ENCODE measurements around the gene MGRN1.

Gene MGRN1

DNA sequence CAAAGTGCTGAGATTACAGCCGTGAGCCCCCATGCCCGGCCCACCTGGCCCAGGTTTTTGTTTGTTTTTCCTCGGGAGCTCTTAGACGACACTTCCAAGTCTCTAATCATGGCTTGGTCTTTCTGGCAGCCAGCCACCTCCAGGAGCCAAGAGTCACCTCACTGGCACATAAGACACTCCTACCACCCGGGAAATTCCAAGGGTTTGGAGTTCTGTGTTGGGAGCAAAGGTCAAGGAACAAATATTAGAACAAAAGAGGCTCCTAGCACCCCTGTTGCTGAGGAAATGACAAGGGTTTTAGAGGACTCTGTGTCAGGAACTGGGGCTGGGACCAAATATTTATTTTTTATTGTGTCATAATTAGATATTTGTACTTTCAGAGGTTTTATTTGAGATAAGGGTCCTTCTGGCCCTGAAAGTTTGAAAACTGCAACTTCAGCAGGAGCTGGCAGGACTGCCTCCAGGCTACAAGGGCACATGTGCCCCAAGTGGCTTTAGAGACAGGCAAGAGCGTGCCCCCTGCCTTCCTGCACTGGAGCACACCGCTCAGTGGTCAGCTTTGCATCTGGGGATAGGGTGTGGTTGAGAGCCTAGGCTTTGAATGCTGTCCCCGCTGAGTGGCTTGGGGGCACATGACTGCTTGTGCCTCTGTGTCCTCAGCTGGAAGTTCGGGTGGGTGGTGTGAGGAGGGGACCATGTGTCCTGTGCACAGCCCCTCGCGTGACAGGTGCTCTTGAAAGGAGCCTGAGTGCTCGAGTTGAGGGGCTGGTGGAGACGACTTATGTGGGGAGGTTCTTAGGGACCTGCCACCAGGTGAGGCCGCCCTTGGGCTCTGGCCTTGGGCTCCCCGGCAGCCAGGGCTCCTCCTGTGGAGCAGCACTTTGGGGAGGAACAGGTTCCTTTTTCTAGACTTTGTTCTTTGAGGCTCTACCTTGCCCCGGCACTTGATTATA, 29.7 kb downstream of the MGRN1 start:
- DNase-seq (ENCODE audit: low read depth in 2 of 2) = no peak

- no peak for DNase-seq (ENCODE audit: low read depth in 2 of 2)
These were observed 30.5 kb downstream of the MGRN1 start for GRCh38 chr16:4654964-4655590.

- DNase-seq (ENCODE audit: low read depth in 2 of 2) = no peak
These were observed 31.2 kb downstream of the MGRN1 start for GRCh38 chr16:4655801-4656200.

GRCh38 chr16:4656221-4656620, 31.6 kb downstream of the MGRN1 start:
- DNase-seq (ENCODE audit: low read depth in 2 of 2) = no peak

- no peak for DNase-seq (ENCODE audit: low read depth in 2 of 2)
These were observed 32.4 kb downstream of the MGRN1 start for GRCh38 chr16:4656695-4657686.

DNA sequence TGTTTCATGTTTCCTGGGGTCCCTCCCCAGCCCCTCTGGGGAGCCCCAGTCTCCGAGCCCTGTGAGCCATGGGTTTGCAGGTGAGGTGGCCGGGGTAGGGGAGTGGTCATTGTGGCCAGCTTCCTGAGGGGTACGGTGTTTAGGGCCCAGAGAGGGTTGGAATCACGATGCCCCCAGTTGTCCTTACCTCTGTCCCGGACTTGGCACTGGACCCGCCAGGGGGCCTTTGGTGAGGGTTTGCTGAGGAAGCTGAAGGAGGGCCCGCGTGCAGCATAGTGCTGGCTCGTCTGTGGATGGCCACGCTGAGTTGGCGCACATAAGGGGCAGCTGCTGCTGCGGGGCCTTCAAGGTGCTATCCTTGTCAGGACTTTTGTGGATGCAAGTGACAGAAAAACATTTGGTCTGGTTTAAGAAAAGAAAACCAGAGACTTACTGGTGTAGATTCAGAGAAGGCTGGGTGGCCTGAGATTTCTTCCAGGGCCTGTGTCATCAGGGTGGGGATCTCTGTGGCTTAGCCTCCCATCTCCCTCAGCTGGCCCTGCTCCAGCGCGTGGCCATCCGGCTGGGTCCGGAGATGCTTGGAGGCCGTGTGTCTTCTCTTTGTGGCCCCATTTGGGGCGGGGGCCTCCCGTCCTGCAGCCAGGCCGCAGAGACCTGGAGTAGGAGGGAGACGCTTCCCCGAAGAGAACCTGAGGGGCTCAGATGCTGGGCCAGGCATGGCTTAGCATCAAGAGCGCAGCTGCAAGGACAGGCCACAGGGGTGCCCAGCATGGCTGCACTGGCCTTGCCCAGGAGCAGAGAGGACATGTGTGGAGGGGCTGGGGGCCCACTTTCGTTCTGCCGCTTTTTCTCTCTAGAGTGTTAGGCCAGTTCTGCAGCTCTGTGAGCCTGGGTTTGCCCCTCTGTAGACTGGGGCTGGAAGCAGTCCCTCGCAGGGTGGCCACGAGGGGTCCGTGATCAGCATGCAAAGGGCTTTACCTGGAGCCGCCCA, 35.0 kb downstream of the MGRN1 start:
- no peak for DNase-seq (ENCODE audit: low read depth in 2 of 2)

GRCh38 chr16:4660454-4661007, 35.9 kb downstream of the MGRN1 start:
- peak in 1 of 2 donors; percentile 31 for DNase-seq (ENCODE audit: low read depth in 2 of 2)

GRCh38 chr16:4661661-4662060, 37.0 kb downstream of the MGRN1 start:
- no peak for DNase-seq (ENCODE audit: low read depth in 2 of 2)

- no peak for DNase-seq (ENCODE audit: low read depth in 2 of 2)
These were observed 38.8 kb downstream of the MGRN1 start for GRCh38 chr16:4663465-4663776.

DNA sequence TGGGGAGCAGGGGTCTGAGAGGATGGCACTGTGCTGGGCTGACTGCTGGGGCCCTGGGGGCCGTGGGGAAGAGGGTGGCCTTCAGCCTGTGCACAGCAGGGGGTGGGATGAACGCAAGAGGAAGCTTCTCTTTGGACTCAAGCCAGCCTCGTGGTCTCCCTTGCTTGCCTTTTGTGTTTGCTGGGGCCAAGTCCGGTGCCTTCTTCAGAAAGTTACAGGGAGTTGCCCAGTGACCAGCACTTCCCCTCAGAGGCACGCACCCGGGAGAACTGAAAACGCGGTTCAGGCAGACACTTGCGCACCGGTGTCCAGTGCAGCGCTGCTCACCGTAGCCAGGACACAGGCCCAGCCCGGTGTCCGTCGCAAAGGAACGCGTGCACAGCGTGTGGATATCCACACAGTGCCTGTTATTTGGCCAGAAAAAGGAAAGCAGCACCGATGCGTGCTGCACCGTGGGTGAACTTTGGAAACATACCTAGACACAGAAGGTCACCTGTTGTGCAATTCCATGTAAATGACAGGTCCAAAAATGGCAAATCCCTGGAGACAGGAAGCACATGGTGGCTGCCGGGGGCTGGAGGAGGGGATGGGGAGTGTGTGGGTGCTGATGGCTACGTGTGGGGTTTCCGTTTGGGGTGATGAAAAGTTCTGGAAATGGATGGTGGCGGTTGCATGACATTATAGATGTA, 39.3 kb downstream of the MGRN1 start:
- DNase-seq (ENCODE audit: low read depth in 2 of 2) = no peak

- DNase-seq (ENCODE audit: low read depth in 2 of 2) = peak in 1 of 2 donors; percentile 13
These were observed 40.2 kb downstream of the MGRN1 start for GRCh38 chr16:4664538-4665418.

GRCh38 chr16:4666537-4667202, 42.0 kb downstream of the MGRN1 start:
- no peak for DNase-seq (ENCODE audit: low read depth in 2 of 2)

DNA sequence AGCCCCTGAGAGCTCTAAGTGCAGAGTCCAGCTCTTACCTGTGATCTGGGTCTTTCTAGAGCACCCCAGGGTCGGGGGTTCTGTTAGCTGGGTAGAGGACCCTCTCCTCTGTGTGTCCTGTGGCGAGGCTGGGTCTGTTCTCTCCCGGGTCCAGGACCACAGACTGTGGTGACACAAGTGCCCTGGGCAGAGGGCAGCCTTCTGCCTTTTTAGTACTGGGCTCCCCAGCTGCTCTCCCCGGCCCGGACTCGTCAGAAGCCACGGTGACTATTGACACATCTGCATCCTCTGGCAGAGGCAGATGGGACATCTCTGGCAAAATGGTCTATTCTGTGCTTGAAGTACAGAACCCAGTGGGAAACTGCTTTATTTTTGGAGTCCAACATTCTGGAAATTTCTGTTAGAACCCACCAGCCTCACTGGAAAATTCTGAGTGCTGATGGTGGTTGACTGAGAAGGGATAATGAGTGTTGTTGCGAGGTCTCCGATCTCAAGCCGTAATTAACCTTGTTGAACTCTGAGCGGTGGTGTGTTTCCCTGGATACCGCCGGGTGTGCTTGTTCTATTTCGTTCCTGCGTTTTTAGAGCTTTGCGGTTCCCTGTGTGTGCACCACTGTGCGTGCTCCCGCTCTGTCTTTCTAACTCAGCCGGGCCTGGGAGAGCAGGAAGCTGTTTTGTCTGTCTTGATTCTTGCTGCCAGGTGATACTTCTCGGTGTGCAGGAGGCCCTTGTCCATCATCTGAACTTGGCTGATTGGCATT, 42.8 kb downstream of the MGRN1 start:
- DNase-seq (ENCODE audit: low read depth in 2 of 2) = no peak

DNA sequence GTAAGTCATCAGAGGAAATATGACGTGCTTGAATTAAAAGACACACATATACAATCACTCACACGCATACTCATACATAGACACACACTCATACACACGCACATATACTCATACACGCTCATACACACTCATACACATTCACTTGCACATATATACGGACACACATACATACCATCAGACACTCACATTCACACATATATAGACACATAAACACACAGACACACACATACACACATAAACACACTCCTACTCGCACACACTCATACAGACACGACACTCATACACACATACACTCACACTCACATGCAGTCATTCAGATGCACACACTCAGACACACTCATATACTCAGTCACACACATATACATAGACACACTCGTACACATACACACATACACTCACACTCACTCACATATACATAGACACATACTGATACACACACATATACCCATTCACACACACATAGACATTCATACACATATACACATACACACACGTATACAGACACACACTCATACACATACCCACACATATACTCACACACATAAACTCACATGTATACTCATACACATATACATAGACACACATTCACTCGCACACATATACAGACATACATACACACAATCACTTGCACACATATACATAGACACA, 43.8 kb downstream of the MGRN1 start:
- DNase-seq (ENCODE audit: low read depth in 2 of 2) = no peak

- DNase-seq (ENCODE audit: low read depth in 2 of 2) = no peak
These were observed 48.9 kb downstream of the MGRN1 start for GRCh38 chr16:4673387-4674046.

DNA sequence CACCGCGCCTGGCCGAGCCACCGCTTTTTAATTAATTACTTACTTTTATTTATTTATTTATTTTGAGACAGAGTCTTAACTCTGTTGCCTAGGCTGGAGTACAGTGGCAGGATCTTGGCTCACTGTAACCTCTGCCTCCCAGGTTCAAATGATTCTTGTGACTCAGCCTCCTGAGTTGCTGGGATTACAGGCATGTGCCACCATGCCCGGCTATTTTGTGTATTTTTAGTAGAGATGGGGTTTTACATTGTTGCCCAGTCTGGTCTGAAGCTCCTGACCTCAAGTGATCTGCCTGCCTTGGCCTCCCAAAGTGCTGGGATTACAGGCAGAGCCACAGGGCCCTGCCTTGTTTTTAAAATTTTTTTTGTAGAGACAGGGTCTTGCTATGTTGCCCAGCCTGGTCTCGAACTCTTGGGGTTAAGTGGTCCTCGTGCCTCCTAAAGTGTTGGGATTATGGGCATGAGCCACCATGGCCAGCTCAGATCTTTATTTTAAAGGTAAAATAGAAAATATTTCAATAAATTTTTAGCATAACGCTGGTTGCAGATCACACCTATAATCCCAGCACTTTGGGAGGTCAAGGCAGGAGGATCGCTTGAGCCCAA, 50.4 kb downstream of the MGRN1 start:
- no peak for DNase-seq (ENCODE audit: low read depth in 2 of 2)
